ENCODE data around the gene FFAR3. TPM values are rescaled to one million over a fixed set of nuclear protein-coding genes. Genes with fewer than 3 reads are reported as not detected.

Gene FFAR3
- total and polyA plus RNA-seq, 2 donors (not counting 3 experiments of a cell fraction or from before 2014, with no cell fraction given), result not detected

- intact Hi-C loops (cut with micrococcal nuclease) (no loop called here), dilution Hi-C loops (cut with MboI; ENCODE audit: extremely low pct_ligation_motif_present, low sequenced_read_pairs) (no loop called here)
- no TSS peak for BruUV-seq (replicated peaks)
- Histone ChIP-seq H3K36me3 (ENCODE audit: control insufficient read depth in 2 of 2, extremely low read depth in 1 of 2, insufficient read depth in 2 of 2, low read length in 2 of 2) (no peaks in the 10 kb centered on the region), H3K9ac (replicated peaks; ENCODE audit: extremely low read depth, insufficient read depth, low read length) (no peak overlapping the region), H3K9me1 (replicated peaks; ENCODE audit: control insufficient read depth, extremely low read depth, insufficient read depth, low read length) (no peaks in the 10 kb centered on the region), H4K20me1 (replicated peaks; ENCODE audit: control insufficient read depth, extremely low read depth, insufficient read depth, low read length) (no peaks in the 10 kb centered on the region), H2AFZ (ENCODE audit: low read depth, low read length) (no peak overlapping the region), H3K27ac (ENCODE audit: insufficient read depth, low read depth, low read length) (no peak overlapping the region), H3K4me3 (replicated peaks in 1 of 3; ENCODE audit: insufficient read depth in 1 of 3, low read depth in 1 of 3, low read length in 3 of 3) (no peak overlapping the region), H3K4me1 (ENCODE audit: control insufficient read depth, extremely low read depth, insufficient read depth, low read length) (no peaks in the 10 kb centered on the region), H3K9me3 (replicated peaks; ENCODE audit: control insufficient read depth, insufficient read depth, low read length) (no peaks in the 10 kb centered on the region), H3K79me2 (ENCODE audit: control insufficient read depth, insufficient read depth, low read length) (no peaks in the 10 kb centered on the region), H3K4me2 (ENCODE audit: insufficient read depth, low read length) (no peak overlapping the region), H3K27me3 (ENCODE audit: control insufficient read depth in 2 of 2, insufficient read depth in 2 of 2, low read length in 2 of 2) (no peaks in the 10 kb centered on the region)
- ChIA-PET CTCF (interaction anchor here (0.7 to 6.9 kb wide), 3 partner anchors 8 to 140 kb away, joined by 3 to 118 read pairs (median 31); no protein-coding TSS in a partner anchor), POLR2A (no interaction called here)
- DNase-seq (ENCODE audit: low read depth, low spot score) (no peak), FAIRE-seq (no peak)
- TF ChIP-seq MAX (IDR thresholded peaks at IDR 0.05; ENCODE audit: insufficient read depth, insufficient read length) (no peak), FOS (IDR thresholded peaks at IDR 0.05; ENCODE audit: borderline replicate concordance, insufficient read depth, low read length) (no peak), MYC (IDR thresholded peaks at IDR 0.05; ENCODE audit: low read depth, low read length) (no peak), CTCF (IDR thresholded peaks at IDR 0.05; ENCODE audit: extremely low read depth in 1 of 2, insufficient read depth in 1 of 2, low read depth in 1 of 2, low read length in 2 of 2) (no peak), POLR2A (IDR thresholded peaks at IDR 0.05; ENCODE audit: low read depth, low read length) (no peak), EZH2 (IDR thresholded peaks at IDR 0.05; ENCODE audit: borderline replicate concordance, low read depth, low read length, severe bottlenecking) (no peak), JUN (IDR thresholded peaks at IDR 0.05; ENCODE audit: borderline replicate concordance, insufficient read depth, insufficient read length, low read depth) (no peak), GATA2 (IDR thresholded peaks at IDR 0.05; ENCODE audit: insufficient read depth, insufficient read length, low read depth, low read length) (no peak), POLR2AphosphoS5 (IDR thresholded peaks at IDR 0.05; ENCODE audit: insufficient read depth, low read depth, low read length) (no peak)
Observed at GRCh38 chr19:35354898-35355297, 3.4 kb upstream of the FFAR3 start.

Data from endothelial cell of umbilical vein (primary cell).